ENCODE measurements around the gene SLC44A3. TPM values are rescaled to one million over a fixed set of nuclear protein-coding genes. Genes with fewer than 3 reads are reported as not detected.

SLC44A3 gene
- total RNA-seq, 1 donor from 2014 or later: 0.22 TPM

DNA sequence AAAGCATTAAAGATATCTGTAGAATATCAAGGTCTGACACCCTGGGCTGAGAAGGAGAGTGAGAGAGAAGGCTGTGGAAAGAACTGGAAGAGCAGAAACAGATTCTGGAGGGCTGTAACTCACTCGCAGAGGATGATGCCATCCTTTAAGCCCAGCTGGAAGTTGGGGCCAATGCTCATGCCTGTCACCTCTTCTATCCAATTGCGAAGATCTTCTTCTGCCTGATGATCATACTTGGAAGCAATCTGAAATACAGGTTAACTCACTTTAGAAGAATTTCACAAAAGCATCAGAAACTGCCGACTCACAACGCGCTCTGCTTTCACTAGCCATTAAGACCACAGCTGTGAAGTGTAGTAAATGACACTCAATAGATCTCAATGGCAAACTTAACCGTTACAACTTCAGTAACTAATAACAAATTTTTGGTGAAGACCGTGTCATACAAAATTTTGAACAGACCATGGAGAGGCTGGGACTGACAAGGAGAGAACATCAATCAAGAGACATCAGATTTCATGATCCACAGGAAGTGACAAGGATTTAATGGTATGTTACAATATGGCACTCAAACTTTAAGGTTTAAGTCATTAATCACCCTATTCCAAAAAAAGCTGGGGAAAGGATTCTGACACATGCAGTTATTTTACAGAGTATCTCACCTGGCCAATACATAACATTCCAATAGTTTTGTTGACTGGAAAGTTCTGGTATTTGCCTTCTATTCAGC is 83.3 kb downstream of the SLC44A3 start:
- intact Hi-C loops (cut with micrococcal nuclease): no loop called here

DNA sequence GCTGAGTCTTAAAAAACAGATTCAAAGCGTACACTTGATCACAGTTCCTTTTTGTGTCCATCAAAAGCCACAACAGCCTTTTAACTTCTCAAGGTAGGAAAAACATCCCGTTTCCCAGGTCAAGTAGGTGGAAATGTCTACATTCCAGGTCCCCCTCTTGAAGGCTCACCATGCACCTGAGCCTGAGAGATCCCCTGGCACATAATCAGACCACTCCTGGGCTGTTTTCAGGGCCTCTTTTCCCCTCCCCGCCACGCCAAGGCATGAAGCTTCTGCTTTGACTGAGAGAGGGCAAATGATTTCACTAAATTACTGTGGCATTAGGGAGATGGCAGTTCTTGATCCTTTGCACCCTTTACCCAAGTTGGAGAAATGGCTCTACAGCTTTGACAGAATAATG is 85.0 kb downstream of the SLC44A3 start:
- intact Hi-C loops (cut with micrococcal nuclease): no loop called here

DNA sequence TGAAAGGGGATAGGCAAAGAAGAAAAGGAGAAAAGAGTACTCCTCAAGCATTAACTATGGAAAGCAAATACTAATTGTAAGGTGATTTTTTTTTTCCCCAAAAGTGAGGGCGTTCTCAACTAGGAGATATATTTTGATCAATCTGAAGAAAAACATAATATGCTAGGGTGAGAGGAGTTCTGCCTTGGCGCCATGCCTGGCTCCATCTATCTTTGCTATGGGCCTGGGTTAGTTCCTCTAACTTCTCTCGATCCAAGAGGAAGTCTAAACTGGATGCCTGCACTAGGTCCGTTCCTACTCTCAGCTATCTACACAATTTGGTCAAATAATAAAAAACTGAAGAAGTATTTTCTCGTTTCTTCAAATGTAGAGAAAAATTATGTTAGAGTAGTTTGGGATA is 86.2 kb downstream of the SLC44A3 start:
- intact Hi-C loops (cut with micrococcal nuclease): no loop called here

DNA sequence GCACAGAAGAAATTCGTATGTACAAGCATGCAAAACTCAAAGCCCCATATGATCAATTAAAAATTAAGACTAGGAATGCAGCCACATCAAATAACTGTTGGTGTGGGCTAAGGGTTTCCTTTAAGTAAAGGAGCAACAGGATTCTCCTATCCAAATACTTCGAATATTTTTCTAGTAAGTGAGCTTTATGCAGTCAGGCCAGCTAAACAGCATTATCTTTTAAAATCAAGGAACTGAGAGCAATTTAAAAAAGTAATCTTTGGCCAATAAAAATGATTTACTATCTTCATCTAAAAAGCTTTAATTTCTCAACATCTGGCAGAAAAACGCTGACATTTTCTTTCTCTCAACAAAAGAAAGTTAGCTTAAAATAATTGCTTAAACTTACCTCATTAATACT is 87.0 kb downstream of the SLC44A3 start:
- intact Hi-C loops (cut with micrococcal nuclease): no loop called here

DNA sequence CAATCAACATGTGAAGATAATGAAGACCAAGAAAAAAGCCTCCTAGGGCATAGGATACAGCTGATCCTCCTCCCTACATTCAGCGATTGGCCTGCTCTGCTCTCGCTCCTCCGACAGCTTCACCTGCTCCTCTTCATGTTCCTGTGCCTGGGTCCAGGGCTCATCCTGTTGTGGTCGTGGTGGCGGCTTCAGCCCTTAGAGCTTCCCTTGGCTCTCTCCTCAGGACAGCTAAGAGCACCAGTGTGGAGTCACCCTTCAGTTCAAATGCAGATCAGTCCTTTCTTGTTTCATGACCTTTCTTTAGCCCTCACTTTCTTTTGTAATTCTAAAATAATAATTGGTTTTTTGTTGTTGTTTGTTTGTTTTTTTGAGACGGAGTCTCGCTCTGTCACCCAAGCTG is 88.0 kb downstream of the SLC44A3 start:
- intact Hi-C loops (cut with micrococcal nuclease): no loop called here

DNA sequence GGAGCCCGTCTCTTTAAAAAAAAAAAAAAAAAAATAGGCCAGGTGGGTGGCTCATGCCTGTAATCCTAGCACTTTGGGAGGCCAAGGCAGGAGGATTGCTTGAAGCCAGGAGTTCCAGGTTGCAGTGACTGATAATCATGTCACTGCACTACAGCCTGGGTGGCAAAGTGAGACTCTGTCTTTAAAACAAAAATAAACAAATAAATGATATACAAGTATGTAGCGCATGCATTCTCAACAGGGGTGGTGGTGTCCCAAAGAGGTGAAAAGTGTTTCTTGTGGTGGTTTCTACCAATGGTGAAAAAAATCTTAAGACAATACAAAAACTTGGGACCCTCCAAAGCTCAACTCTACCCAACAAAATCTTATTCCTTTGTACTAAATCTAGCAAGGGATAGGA is 88.8 kb downstream of the SLC44A3 start:
- intact Hi-C loops (cut with micrococcal nuclease): no loop called here

DNA sequence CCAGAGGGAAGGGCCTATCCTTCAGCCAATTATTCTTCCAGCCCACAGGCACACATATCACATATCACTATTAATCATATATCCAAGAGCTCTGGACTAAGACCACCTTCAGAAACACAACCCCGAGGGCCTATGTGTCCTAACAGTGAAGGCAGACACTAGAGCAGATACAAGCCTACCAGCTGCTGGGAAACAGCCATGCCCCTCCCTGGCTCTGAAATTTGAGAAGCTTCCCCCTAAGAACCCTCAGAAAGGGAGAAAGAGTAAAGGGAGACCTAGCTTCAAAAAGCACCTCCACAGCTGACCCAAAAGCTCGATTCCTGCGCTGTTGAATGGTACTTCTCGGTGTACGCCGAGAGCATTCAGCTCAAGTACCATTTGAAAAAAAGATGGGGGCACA is 89.3 kb downstream of the SLC44A3 start:
- intact Hi-C loops (cut with micrococcal nuclease): no loop called here

DNA sequence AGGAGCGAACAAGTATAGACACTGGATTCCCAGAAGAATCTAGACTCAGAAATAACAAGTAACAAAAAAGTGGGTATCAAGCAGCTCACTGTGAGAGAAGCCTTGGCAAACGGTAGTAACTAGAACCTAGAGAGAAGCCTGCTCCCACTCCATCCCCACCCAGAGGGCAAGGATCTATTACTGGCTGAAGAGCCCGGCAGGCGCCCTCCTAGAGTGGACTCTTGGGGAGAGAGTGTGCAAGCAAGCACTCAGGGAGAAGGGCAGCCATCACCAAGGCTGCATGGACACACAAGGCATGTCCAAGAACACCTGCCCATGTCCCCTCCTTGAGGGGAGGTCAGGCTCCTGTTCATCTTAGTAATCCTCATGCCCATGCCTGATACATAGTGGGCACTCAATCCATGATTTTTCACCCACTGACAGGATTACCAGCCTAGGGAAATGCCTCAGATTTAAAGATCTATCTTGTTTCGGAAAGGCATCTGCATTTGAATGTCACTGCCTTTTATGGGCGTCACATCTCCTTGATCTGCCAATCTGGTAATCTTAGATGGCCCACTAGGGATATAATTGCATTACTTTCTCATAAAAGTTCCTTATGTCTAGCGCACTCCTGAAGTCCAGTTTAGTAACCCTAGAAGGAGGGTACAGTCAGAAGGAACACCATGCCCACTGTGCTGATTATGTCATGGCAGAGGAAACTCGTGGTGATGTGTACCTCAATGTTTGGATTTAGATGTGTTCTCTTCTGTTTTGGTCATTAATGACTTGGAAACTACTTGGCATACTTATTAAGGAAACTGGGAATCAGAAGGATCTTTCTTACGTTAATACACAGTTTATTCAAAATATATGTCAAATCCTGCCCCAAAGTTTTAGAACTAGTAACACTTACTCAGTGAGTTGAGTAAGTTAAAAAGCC is 92.4 kb downstream of the SLC44A3 start:
- intact Hi-C loops (cut with micrococcal nuclease): no loop called here

DNA sequence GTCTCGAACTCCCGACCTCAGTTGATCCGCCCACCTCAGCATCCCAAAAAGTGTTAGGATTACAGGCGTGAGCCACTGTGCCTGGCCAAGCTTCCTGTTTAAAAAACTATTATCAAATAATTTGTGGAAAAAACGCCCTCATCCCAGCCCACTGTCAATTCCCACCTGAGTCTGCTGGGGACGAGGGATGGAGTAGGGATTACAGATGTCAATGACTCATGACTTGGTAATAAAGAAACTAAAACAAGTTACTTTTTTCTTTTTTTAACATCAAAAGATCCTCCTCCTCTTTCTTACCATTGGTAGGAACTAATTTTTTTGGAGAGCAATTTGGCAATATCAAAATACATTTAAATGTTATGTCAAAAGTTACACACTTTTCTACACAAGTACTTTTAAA is 97.1 kb downstream of the SLC44A3 start:
- intact Hi-C loops (cut with micrococcal nuclease): no loop called here

DNA sequence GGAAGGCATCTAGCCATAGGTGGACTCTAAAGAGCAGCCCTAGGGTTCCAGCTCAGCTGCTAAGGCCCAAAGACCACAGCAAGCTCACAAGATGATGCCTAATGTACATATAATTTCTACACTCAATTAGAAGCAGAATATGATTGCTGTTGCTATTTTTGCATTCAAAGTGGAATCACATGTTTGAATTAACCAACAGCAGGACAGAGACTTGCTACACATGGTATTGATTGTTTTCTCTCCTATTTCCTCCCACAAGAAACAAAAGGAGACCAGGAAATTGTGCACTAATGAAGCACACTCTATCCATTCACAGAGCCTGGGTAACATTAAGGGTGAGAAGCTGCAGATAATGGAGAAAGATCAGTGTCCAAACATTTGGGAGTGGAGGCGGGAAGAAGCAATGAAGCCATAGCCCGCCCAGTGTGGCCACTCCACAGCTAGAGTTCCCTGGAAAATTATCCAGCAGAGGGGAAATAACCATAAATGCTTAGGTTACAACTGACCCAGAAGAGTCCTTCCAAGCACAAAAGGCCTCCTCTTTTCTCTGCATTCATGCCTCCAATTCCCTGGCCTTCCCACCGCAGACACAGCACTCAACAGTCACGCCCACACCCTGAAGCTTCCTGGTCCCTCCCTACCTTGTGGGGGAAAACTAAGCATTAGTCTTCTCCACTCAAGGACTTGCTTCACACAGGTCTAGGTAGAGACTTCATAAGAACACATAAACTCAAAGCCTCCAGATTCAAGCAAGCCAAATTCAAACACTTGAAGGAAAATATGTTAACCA is 99.3 kb downstream of the SLC44A3 start:
- intact Hi-C loops (cut with micrococcal nuclease): no loop called here

DNA sequence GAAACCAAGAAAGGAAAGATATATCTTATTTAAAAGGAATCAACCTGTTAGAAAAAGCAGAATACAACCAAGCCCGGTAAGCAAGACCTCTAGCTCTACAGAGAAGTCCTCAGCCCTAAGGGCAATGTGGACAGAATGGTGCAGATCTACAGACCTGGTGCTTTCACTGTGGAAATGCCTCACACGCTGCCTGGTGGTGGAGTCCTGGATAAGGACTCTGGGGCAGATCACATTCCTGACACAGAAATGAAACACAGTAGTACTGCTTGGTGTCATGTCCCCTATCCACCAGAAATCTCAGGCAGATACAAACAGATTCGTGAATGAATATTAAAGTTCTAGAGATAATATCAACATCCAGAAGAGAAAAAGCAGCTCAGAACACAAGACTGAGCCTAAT is 99.9 kb downstream of the SLC44A3 start:
- intact Hi-C loops (cut with micrococcal nuclease): no loop called here

DNA sequence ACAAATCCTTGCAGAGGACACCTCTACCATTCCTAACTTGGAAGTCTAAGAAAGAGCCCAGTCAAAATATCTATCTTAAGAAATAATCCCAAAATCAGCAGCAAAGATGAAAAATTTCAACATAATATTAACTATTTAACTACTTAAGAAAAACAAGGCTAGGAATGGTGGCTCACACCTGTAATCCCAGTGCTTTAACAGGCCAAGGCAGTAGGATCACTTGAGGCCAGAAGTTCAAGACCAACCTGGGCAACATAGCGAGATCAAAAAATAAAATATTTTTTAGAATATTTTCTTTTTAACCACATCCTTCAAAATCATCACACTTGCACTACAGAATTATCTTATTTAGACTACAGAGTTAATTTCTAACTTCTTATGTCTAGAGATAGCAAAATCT is 101.8 kb downstream of the SLC44A3 start:
- intact Hi-C loops (cut with micrococcal nuclease): no loop called here

DNA sequence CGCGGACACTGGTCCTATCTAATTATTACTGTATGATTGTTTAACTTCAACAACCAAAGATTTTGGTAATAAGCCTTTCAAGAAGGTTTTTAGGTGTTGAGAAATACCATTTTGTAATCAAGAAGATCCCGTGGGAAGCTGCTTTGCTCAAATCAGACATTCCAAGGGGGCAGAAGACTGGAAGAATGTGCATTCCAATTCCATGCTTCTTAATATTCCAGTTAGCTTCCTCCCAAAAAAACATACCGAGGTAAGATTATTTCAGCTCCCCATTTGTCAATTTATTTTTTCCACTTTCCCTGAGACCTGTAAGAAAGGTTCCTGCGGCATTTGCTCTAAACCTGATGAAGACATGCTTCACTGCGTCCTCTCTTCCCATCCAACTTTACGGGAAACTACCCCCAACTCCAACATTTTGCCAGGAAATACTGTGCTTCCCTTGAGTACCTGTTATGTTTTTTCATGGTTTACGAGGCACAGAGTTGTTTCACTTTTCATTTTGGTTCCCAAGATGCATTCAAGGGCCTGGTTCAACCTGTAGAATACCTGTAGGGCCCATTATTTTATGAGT is 102.7 kb downstream of the SLC44A3 start:
- intact Hi-C loops (cut with micrococcal nuclease): no loop called here

DNA sequence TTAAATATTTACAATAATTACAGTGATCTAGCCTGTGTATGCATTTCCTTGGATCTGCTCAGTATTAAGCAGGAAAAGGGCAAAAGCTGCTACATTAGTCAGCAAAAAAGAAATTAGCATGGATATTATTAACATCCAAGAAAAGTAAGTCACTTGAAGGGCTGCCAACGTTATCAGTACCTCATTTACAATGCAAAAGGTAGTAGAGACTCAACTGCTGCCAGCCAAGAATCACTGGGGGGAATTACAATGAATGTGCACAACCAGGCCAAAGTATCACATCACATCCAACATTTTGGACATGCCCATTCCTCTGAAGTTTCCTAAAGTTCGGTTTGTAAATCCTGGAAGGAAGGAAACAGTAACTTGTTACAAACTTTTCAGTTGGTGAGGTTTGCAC is 104.8 kb downstream of the SLC44A3 start:
- intact Hi-C loops (cut with micrococcal nuclease): loop anchor here (5.0 kb wide), 2 partner anchors 43 to 688 kb away; partner anchors contain the start of gene ARHGAP29

DNA sequence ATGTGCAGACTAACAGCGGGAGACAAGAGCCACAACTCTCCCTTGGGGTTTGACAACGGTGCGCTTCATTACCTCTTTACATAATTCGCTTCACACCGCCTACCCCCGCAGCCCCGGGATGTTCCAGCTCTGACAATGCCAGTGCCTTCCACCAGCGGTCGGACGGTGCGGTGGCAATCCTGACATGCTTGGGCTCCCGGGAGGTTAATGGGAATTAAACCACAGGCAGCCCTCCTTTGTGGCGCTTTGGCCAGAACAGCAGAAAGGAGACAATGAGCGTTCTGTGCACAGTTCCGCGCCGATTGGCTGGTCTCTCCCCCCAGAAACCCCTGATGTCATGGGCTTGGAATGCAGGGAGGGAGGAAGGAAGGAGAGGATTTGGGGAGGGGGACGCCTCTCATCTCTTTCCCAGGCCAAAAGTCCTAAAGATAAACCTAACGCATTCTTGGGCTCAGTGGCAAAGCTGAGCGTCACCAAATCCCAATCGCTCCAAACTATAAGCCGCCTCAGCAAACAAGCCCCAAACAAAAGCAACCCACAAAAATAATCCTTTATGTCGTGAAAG is 105.5 kb downstream of the SLC44A3 start:
- intact Hi-C loops (cut with micrococcal nuclease): loop anchor here (1.0 to 5.0 kb wide), 5 partner anchors 37 to 688 kb away; partner anchors contain the start of gene ARHGAP29

DNA sequence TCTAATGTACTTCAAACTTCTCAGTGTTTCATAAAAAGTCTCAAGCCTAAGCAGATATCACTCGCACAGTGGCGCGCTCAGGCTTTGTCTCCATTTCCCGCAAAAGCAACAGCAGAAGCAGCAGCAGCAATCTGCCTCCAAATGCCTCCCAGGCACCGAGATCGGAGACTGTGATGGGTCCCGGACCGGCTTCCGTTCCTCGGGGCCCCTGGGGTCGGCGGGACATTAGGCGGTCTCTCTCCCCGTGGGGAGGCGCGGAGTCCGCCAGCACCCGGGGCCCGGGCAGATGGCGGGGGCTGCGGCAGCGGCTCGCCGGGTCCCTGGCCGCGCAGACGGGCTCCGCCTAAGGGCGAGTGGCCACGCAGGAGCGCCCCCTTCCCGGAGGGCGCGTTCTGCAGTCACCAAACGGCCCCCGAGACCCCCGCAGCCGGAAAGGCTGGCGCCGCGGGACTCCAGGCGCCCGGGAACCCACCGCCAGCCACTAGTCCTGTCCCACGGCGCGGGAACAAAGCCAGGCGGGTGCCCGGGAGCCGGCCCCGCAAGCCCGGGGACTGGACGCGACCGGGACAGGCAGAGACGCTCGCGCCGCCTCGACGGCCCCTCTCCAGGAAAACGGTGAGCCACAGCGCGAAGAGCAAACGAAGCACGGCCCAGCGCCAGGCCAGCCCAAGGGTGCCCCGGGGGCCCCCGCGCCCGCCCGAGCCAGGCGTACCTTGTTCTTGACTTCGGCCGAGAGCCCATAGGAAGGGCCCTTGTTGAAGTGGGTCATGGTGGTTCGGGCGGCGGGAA is 106.2 kb downstream of the SLC44A3 start:
- intact Hi-C loops (cut with micrococcal nuclease): loop anchor here (1.0 to 5.0 kb wide), 5 partner anchors 36 to 689 kb away; partner anchors contain the start of gene ARHGAP29

DNA sequence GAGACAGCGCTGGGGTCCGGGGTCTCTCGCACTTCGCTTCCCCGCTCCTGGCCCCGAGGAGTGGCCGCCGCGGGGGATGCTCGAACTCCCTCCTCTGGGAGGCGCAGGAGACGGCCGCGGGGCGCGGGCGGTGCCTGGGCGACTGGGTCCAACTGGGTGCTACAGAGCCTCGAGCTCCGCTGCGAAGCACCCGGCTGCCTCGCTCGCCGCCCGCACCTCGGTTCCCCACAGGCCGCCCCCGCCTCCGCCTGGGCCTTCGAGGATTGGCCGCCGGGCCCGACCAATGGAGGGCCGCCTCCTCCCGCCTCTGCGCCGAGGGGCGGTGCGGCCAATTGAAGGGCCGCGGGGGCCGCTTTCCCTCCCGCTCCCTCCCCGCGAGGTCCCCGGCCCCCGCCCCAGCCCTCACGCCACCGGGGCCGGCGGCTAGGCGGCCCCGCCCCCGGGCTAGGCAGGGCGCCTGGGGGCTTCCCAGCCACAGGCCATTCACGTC is 106.8 kb downstream of the SLC44A3 start, which contains the start of gene CNN3:
CNN3 (minus strand) TSS at position 196 of the 490 bp plus-strand sequence. CDS start 216 bp downstream, outside the sequence.
- intact Hi-C loops (cut with micrococcal nuclease): loop anchor here (1.0 to 5.0 kb wide), 6 partner anchors 36 to 690 kb away; partner anchors contain the start of gene ARHGAP29

DNA sequence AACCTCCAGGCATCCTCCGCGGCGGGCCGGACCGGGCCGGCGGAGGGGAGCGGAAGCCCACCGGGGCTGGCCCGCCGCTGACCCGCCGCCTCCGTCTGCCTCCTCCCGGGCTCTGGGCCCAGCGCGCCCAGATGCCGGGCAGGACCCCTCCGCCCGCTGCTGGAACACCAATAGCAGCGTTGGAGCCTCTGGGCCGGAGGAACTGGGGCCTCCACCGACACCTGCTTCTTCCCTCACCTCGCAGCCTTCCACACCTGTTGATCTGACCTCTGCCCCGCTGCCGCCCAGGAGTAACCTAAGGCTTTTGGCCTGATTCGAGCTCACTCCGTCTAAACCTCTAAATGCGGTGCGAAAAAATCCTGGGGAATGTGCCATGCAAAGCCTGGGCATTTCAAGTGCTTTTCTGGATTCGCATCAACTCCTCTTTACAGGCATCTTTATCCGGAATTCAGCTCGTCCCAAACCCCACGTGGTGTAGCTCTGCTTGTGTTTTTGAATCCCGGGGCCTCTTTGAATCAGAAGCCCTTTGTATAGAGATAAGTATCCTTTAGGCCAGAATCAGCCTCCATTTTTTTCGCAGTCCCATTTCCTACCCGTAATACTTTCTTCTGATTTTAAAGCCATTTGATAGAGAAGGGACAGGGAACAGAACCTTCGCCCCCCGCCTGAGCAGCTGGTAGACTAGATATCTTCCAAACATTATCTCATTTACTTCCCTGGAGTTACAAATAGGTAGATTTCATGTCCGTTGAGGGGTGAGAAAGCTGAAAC is 107.4 kb downstream of the SLC44A3 start:
- intact Hi-C loops (cut with micrococcal nuclease): loop anchor here (1.0 to 5.0 kb wide), 4 partner anchors 35 to 690 kb away; partner anchors contain the start of gene ARHGAP29

Data from T-helper 1 cell treated with Interleukin-12 subunit alpha and Interleukin-12 subunit beta and Interleukin-4 antibody, amounts not matched to agents 30 ng/mL and 1 ng/mL, for 36 hours (primary cell).